GM18909 (cell line): ENCODE data around the gene FAM120B.
"Not testable (repeated sequence)": the region's sequence is repeated elsewhere in the genome, so short reads cannot be mapped to it uniquely, and the experiment has no call there.

ENCODE experiments used
- ATAC-seq: cut with Tn5 transposase; IDR thresholded peaks from one replicate; pipeline ENCODE4 v1.9.1; 2021; ENCODE audit warnings: mild to moderate bottlenecking; ENCODE audit not compliant: unreplicated experiment, poor library complexity

The FAM120B gene, protein sequence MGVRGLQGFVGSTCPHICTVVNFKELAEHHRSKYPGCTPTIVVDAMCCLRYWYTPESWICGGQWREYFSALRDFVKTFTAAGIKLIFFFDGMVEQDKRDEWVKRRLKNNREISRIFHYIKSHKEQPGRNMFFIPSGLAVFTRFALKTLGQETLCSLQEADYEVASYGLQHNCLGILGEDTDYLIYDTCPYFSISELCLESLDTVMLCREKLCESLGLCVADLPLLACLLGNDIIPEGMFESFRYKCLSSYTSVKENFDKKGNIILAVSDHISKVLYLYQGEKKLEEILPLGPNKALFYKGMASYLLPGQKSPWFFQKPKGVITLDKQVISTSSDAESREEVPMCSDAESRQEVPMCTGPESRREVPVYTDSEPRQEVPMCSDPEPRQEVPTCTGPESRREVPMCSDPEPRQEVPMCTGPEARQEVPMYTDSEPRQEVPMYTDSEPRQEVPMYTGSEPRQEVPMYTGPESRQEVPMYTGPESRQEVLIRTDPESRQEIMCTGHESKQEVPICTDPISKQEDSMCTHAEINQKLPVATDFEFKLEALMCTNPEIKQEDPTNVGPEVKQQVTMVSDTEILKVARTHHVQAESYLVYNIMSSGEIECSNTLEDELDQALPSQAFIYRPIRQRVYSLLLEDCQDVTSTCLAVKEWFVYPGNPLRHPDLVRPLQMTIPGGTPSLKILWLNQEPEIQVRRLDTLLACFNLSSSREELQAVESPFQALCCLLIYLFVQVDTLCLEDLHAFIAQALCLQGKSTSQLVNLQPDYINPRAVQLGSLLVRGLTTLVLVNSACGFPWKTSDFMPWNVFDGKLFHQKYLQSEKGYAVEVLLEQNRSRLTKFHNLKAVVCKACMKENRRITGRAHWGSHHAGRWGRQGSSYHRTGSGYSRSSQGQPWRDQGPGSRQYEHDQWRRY

DNA sequence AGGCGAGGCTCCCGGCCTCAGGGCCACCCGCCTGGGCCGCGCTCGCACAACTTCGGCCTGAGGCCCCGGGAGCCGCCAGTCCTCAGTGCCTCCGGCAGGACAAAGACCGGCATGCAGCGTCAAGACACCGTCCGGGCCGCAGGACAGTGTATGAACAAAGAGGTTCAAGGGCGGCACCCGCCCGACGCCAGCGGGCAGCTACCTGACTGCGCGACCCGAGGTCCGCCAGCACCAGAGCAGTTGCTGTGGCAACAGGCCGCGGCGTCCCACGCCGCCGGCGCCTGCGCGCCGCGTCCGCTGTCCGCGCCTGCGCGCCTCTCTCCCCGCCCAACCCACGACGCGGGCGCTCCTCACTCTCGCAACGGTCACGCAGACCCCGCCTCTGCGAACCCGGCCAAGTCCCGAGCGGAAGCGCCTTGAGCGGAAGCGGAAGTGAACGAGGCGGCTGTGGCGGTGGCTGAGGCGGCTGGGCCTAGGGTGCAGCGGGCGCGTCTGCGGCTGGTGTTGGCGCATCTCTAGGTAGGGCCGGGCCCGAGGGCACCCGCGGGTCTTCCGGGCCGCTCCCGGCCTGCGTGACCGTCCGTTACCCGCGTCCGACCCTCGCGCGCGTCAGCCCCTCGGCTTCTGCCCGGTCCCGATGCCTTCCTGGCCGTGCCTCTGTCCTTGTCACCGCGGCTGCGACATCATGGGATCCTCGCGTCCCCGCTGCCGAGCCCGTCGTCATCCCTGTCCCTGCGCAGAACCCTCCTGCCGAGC lies at the start of gene FAM120B:
TSS of gene FAM120B (plus strand) at position 435 of the 756 bp plus-strand sequence. CDS start 10,633 bp downstream, outside the sequence.
- ATAC-seq: peak; percentile 98

DNA sequence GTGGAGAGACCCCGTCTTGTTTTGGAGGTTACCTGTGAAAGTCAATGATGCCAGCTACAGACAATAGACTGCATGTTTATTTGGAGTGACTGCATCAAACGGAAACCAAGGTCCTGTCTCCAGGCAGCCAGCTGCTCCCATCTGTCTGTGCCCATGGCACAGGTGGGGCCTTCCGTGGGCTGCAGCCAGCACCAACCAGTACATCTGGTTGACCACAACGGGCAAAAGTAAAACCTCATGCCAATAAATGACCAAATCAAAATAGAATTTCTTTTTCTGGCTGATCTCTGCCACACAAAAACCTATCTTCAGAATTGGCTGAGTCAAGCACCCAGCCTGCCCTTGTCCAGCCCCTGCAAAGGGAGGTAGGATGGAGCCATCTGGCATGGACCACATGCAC lies 49.2 kb upstream of the FAM120B start:
- ATAC-seq: no peak

DNA sequence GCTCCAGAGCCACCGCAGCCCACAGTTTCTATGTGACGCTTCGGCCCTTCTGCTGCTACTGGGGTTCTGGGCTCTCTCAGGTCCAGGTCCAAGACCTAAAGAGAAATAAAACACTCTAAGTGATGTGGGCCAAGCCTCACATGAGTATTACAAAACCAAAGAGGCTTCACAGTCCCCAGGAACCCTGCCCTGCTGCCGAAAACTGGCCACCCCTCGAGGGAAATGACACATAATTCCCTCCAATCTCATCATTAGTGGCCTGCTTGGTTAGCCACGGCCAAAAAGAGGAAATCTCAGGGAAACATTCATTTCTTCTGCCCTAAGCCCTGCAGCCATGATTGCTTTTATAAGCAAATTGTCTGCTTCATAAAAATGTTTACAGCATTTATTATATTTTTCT lies 48.2 kb upstream of the FAM120B start:
- no peak for ATAC-seq

DNA sequence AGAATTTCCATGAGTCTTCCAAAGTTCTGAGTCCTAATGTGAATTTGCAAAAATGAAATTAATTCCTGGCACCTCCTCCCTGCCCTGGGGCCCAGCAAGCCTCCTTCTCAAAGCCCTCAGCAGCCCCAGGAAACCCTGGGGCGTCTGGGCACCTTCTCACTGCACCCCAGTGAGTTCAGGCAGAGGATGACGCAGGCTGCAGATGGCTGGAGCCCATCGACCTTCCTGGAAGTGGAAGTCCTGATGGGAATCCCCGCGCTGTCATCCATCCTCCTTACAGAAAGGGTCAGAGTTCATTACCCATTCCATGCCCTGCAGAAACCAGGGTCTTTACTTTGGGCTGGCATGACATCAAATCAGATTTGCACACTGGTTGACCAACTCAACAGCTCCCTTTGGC lies 47.3 kb upstream of the FAM120B start:
- no peak for ATAC-seq

DNA sequence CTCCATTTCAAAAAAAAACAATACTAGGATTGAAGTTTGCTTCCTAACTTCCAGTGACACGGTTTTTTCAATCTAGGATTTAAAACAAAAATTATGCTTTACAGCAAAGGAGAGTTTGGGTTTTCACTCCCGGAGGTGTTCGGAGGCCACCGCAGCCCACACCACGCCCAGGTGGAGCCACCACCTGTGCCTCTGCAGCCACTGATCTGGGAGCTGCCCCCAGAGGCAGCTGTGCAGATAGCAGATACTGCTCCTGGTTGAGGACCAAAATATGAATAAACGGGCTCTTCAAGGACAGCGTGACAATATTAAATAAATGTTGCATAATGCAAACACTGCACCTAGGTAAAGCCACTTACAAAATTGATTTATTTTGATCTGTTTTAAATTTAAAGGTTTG lies 45.9 kb upstream of the FAM120B start:
- no peak for ATAC-seq

DNA sequence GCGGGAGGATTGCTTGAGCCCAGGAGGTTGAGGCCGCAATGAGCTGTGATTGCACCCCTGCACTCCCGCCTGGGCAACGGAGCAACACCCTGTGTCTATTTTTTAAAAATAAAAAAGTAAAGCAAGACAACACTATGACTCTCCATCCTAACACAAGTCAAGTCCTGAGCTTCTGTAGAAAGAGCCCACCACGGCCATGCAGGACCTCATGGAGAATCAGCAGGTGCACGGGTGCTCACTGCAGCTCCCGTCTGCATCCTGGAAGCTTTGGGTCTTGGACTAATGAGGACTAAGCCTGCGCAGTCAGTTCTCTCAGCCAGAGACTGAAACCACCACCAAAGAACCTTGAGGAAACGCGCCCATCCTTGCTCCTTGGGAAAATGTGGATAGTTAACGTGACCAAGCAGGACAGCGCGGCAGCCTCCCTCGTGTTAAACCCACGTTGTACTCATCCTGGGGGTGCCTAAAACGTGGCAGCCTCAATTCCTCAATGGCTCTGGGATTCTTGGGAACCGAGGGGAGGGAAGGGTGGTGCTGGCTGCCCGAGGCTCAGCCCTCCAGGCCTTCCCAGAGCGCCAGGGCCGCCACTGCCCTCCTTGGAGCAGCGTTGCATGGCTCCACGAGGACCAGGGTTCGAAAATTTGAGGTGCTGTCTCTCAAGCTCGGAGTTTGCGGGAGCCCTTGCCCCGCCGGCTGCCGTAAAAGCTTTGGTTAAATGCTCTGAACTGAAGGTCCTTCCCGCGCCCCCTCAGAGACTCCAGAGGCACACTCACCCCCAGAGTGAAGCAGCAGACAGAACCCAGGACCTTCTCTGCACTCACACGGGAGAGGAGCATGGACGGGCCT lies 44.7 kb upstream of the FAM120B start:
- no peak for ATAC-seq

DNA sequence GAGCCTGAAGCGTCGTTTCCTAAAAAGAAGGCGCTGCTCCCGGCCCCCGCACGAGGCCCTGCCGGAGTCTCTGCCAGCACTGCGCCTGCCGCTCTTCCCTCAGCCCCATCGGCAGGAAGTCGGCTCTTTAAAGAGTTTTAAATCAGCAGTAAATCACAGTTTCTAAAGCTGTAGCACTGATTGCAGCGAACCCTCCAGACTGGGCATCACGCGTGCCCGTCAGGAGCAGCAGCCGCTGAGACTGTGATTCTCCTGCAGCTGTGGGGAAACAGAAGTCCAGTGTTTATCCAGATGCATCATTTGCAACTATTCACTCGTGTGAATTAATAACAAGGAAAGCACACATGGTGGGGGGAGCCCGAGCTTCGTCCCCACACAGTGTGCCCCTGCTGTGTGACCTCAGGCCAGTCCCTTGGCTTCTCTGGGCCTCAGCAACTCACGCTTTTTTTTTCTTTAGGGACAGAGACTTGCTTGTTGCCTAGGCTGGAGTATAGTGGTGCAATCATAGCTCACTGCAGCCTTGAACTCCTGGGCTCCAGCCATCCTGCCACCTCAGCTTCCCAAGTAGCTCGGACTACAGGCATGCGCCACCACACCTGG lies 44.0 kb upstream of the FAM120B start:
- no peak for ATAC-seq

DNA sequence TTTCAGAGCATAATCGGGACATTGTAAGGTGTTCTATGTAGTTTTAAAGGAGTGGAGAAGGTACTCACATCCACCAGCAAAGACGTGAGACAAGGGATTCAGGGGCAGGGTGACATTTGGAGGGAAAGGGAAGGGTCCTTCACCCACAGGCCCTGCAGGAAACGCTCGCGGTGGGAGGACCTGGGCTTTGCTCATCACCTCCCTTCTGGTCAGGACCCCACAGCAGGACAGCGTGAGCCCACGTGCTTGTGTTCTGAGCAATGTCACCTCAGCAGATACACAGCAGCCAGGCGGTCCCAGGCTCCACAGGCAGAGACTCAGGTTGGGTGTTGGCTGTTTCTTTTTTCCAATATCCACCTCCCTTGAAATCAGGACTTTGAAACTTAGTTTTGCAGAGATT lies 43.1 kb upstream of the FAM120B start:
- ATAC-seq: no peak

DNA sequence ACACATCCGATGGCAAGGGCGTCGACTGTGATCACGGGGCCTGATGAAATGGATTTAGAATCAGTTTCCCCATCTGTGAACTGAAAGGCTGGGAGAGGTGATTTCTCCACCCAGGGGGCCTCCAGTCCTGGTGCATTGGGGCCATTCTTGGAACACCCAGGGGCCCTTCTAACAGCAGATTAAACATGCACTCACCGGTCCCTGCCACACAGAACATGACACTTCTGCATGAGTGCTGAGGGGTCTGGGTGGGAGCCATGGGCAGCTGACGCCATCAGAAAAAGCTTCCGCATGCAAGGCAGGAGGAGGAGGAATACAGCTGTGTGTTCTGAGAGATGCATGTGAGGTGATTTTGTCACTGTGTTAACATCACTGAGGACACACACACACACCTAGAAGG lies 42.5 kb upstream of the FAM120B start:
- ATAC-seq: no peak

DNA sequence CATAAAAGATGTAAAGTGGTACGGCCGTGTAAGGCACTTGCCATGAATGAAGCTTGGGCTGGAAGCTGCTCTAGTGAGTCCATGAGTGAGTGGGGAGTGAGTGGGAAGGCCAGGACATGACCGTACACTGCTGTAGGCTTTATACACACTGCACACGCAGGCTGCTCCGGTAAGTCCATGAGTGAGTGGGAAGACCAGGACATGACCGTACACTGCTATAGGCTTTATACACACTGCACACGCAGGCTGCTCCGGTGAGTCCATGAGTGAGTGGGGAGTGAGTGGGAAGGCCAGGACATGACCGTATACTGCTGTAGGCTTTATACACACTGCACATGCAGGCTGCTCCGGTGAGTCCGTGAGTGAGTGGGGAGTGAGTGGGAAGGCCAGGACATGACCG lies 41.9 kb upstream of the FAM120B start:
- ATAC-seq: not testable (repeated sequence)

DNA sequence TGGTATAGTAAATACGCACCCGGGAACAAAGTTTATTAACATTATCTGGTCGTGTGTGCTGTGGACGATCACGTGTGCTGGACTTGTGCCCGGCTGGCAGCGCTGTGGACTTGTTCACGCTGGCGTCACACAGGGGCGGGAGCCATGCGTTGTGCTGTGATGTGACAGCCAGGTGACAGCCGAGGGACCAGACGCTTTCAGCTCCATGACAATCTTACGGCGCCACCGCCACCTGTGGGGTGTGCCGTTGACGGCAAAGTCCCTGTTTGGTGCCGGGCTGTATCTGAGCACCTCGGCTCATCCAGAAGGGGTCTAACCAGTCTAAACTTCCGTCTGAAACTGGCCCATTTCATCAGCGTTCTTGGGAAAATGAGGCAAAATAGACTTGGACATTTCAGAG lies 40.9 kb upstream of the FAM120B start:
- no peak for ATAC-seq

DNA sequence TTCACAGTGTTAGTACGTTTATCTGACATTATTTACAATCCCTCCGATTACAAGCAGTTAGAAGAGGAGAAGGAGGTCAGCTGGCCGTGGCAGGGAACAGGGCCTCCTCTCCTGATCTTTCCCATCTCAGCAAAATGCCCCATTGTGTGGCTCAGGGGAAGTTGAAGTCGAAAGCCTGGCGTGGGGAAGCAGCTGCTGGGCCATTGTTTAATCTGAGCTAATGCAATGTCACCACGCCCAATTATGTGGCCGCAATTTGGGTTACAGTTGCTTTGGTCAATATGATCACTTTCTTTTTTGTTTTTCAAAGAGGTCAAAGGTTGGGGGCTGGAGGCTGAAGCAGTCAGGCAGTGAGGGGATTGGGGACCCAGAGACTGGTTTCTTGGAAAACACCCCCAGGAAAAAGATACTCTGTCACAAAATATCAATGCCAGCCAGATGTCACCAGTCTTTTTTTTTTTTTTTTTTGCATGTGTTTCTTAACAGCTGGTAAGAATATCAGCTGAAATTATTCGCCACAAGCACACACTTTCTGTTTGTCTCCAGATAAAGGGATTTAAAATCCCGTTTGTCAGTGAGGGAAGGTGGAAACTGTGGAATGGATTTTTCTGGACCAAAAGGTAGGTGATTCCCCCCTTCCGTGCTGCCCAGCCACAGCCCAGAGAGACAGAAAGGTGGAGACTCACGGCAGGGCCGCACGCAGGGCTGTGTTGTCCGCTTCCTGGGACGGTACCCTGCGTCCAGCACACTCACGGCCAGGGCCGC lies 40.3 kb upstream of the FAM120B start:
- no peak for ATAC-seq

DNA sequence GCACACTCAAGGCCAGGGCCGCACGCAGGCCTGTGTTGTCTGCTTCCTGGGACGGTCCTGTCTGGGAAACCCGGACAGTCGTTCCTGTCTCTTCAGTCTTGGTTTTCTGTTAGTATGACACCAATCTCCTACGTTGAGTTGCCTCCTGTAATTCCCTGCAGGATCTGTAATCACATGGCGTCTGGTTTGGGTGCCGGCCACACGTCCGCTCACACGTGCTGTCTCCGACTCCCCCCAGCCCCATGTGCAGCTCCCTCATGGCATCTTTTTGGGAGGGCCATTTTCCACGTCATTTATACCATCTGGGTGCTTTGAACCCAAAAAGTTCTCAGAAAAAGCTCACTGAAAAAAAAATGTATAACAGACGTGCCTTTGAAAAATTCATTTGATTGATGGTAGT lies 38.9 kb upstream of the FAM120B start:
- no peak for ATAC-seq

DNA sequence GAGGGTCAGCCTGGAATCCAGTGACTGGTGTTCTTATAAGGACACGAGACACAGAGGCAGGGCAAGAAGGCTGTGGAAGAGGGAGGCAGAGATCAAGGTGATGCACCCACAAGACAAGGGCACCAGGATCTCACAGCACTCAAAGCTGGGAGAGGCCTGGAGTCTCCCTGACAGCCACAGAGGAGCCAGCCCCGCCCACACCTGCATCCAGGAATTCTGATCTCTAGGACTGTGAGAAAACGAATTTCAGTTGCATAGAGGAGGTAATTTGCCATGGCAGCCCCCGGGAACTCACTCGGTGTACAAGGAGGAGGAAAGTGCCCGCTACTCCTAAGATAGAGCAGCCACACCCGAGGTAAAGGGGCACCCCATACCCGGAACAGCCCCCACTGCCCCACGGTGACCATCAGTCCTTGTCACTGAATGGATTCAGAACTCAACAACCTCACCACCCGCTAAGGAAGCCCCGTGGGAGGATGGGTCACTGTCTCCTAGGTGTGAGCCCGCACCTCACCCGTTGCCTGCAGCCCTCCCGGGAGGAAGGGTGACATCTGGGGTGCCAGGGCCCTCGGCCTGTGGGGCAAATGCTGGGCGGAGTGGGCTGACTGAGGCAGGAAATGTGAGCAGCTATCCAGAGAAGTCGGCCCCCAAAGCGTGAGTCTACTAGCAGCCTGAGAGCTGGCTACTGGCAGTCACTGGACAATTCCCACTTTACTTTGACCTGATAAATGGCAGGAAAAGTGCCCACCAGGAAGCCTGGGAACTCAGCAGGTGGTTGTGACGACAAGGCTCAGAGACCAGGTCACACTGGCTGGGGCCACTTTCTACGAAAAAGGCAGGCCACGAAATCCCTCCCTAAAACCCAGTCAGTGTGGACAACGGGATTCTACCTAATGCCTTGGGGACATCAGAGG lies 38.1 kb upstream of the FAM120B start:
- ATAC-seq: no peak

DNA sequence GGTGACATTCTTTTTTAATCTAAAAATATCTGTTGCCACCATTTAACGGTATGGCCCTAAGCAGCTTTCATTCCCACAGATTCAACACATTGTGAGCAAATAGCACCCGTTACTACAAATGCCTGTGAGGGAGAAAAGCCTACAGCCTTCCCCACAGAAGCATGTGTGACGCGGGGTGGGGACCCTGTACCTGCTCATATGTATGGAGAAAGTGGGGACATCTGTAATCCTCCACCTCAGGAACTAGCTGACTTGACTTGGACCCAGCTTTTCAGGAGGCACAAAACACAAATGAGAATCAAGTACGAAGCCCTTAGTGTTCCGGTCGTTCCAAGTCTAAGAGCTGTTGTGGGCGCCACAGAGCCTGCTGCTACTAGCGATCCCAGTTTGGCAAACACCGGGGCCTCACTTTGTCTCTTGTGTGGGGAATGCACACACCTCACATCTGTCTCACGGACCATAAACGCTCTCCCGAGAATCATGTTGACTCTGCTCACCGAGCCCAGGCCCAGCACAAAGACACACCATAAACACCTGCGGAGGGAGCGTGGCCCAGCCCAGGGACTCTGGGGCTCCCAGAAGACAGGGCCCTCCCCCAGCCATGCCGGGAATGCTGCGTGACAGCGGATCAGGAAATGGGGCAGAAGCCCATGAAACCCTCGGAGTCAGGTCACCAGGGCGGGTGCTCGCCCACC lies 37.3 kb upstream of the FAM120B start:
- no peak for ATAC-seq

DNA sequence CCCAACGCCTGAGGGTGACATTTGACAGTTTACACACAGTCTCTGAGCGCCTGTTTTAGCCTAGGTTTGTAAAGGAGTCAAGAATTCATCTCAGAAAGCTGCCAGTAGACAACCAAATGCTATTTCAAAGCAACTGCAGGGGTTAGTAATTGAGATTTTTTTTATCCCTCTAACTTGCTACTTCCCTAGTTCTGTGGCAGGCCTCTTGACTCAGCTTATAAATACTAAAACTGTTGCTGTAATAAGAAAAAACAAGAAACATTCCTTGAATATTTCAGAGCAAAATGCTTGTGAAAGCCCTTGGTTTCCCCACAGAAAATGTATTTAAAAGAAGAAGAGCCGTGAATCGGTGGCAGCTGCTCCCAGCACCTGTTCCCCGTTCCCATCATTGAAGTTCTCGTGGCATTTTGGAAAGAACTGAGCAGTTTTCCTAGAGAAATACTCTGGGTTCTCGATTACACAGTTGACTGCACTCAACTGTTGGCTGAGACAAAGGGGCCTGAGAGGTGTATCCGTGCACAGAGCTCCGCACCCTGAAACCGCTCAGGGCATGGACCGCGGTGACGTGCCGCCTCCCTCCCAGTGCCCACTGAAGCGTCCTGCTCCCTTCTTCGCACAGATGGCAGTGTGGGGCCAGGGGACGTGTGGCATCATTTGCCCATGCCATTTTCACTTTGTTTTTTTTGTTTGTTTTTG lies 36.6 kb upstream of the FAM120B start:
- no peak for ATAC-seq
